Measurements from ENCODE around the gene VOPP1.
"Not testable (repeated sequence)": the region's sequence is repeated elsewhere in the genome, so short reads cannot be mapped to it uniquely, and the experiment has no call there.

The VOPP1 gene, protein sequence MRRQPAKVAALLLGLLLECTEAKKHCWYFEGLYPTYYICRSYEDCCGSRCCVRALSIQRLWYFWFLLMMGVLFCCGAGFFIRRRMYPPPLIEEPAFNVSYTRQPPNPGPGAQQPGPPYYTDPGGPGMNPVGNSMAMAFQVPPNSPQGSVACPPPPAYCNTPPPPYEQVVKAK

GRCh38 chr7:55572378-55573233 is at the start of gene VOPP1:
Gene VOPP1 (minus strand): TSS chr7:55572502. CDS start chr7:55572324, 178 bp downstream.
- no peak for DNase-seq

DNA sequence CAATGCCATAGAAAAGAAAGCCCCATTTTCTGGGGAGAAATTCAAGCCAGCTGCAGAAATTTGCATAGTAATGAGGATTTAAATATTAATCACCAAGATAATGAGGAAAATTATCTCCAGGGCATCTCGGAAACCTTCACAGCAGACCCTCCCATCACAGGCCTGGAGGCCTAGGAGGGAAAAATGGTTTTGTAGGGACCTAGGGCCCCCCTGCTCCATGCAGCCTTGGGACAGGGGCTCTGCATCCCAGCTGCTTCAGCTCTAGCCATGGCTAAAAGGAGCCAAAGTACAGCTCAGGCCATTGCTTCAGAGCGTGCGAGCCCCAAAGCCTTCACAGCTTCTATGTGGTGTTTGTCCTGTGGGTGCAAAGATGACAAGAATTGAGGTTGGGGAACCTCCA is 46.6 kb upstream of the VOPP1 start:
- DNase-seq = no peak

DNA sequence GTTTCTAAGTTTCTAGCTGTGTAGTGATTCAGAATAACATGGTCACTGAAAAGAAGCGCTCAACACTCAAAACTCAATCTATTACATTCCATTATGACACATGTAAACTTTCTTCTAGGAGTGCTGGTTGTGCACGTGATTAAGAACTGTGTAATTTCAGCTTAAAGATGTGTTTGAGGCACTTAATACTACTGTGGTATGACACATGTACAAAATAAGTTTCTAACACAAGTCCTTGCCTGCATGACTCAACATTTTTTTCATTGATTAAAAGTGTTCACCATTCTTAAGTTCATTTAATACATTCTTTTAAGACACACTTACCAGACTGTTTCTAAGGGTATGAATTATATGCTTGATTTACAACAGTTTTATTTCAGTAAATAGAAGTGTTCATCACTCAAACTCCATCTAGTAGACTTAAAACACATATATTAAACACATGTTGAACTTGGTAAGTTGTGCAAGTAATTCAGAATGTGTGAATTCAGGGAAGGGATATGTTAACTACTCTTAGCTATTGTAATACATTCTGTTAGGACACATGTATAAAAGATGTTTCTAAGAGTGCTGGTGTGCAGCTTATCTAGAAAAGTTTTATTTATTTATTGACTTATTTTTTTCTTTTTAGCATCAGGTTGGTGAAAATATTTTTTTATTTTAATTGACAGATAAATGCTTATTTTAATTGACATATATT is 42.2 kb upstream of the VOPP1 start:
- DNase-seq = not testable (repeated sequence)

GRCh38 chr7:55609726-55610125 is 37.4 kb upstream of the VOPP1 start:
- DNase-seq = not testable (repeated sequence)

- not testable (repeated sequence) for DNase-seq
Observed at GRCh38 chr7:55605661-55606060, 33.4 kb upstream of the VOPP1 start.

DNA sequence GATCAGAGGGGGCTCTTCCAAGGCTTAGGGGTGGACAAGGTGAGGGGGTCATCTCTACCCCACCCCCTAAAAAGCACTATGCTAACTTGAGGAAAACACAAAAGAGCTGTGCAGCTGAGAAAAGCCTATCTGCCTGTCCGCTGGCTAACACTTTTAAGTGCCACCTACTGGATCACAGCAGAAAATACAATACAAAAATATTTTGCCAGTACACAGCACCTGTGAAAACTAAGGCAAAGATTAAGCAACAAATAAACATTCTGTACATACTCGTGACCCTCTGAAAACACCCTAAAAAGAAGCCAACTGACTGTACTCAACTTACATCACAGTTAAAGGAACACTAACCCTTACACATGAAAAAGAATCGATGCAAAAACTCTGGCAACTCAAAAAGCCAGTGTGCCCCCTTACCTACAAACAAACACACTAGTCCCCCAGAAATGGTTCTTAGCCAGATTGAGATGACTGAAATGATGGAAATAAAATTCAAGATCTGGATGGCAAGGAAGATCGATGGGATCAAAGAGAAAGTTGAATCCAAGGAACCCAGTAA is 25.7 kb upstream of the VOPP1 start:
- not testable (repeated sequence) for DNase-seq

DNA sequence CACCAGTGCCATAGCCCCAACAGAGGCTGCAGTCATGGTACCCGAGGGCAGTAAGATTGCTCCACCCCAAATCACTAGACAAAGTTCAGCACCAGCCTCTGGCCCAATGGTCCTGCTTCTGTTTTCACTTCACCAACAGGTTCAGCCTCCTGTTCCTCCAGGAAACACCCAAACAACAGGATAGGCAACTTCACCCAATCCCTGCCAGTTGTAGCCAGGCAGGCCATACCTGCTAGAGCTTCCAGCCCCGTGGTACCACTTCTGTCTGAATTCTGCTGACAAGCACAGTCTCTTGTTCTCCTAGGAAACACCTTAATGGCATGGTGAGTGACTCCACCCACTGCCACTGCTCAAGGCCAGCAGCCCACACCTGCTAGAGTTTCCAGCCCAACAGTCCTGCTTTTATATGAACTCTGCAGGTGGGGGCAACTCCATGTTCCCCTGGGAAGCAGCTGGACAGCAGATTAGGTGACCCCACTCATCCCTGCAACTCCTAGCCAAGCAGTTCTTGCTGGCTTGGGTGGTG is 25.0 kb upstream of the VOPP1 start:
- not testable (repeated sequence) for DNase-seq

DNA sequence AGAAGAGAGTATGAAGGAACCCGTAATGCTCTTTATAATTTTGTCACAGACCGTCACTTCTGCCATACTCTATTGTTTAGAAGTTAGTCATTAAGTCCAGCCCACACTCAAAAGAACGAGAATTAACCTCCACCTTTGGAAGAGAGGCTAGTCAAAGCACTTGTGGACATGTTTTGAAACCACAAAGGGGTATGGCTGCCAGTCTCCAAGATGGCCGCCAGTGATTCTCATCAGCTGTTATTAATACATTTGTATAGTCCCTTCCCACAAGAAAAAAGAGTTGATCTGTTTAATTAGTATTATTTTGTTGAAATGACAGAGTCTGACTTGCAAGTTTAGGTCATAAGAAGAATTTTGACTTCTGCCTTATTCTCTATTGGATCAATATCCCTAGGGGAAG is 23.2 kb upstream of the VOPP1 start:
- DNase-seq = no peak

- no peak for DNase-seq
Observed at GRCh38 chr7:55594870-55595269, 22.6 kb upstream of the VOPP1 start.

DNA sequence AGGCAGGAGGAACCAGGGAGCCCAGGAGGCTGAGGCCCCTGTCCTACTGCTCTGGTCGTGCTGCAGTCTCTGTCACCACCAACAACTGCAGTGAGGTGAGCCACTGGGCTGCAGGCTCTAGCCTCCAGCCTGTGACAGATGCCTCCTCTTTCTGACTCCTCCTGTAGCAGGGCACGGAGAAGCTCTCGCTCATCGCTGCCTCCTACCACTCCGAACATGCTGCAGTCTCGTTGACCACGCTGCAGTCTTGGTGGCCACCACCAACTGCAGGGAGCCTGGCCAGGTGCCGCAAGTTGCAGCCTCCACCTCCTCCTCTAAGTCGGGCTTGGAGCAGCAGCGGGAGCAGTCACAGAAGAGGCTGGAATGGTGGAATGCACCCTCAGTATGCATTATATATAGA is 22.1 kb upstream of the VOPP1 start:
- DNase-seq = no peak

DNA sequence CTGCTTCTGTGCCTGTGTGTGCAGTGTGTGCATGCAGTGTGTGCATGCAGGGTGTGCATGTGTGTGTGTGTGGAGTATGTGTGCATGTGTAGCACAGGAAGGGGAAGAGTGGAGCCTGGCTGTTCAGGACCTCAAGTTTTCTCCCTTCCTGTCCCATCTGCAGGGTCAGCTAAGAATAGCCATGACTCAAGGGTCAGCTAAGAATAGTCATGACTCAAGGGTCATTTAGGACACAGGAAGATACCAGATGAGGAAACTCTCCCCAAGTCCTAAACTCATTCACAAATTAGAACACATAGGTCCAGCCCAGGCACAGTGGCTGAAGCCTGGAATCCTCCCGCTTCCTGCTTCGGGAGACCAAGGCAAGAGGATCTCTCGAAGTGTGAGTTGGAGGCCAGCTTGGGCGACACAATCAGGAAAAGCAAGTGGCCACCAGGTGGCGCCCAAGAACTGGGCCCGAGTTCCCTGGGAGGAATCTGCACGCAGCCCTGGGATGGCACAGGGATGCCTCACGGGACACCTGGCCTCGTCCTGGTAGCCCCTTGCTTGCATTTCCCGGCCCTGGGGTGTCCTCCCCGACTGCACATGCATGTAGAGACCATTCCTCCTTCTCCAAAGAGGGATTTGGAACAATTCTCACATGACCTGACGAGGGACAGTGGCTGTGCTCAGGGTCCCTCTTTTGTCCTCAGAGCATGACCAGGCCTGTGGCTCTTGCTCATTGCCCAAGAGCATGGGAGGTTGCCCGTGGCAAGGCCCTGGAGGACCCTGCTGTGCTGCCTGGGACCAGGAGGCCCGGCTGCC is 21.4 kb upstream of the VOPP1 start:
- no peak for DNase-seq

DNA sequence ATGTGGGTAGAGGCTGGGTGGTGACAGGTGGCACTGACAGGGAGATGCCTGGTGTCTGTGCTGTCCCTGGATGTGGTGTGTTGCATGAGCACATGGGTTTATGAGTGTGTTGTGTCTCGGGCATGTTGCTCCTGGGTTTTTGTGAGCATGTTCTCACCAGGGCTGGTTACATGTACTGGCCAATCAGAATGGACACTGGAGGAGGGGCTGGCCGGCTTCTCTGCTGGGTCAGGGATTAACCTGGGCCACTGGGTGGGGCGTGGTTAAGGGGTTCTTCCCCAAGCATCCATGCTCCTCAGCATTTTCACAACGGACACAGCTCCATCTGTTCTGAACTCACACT is 20.8 kb upstream of the VOPP1 start:
- DNase-seq = no peak

DNA sequence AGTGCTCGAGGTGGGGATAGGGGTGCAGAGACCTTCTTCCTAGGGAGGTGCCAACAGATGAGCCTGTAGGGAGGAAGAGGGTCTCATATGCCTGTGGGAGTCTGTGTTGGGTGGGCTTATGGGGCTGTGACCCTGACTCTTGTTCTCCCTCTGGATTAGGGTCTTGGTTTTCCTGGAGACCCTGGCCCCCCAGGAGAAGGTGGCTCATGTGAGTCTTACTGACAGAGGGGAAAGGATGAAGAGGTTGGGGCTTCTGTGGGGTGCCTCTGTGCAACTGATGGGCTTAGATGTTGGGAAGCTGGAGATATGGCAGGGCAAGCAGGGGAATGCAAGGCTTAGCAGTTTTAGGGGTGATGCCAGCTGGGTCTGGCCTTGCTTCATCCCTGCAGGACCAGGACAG is 20.2 kb upstream of the VOPP1 start:
- no peak for DNase-seq

GRCh38 chr7:55591282-55591931 is 19.1 kb upstream of the VOPP1 start:
- DNase-seq = no peak

GRCh38 chr7:55590517-55591281 is 18.4 kb upstream of the VOPP1 start:
- no peak for DNase-seq

- DNase-seq = no peak
Observed at GRCh38 chr7:55589905-55590304, 17.6 kb upstream of the VOPP1 start.

- no peak for DNase-seq
Observed at GRCh38 chr7:55588976-55589604, 16.8 kb upstream of the VOPP1 start.

DNA sequence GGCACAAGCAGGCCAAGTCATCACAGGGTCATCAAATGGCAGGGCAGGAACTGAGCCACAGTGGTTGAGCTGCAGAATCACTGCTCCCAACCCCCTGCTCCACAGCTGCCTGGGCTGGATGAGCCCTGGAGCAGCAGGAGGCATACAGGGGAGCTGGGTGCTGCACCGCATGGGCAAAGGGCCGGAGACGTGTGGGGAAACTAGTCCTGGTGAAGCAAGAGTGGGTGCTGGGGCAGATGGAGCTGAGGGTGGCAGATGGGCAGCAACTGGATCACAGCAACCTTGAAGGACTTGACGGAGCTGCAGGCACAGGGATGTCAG is 16.0 kb upstream of the VOPP1 start:
- no peak for DNase-seq

DNA sequence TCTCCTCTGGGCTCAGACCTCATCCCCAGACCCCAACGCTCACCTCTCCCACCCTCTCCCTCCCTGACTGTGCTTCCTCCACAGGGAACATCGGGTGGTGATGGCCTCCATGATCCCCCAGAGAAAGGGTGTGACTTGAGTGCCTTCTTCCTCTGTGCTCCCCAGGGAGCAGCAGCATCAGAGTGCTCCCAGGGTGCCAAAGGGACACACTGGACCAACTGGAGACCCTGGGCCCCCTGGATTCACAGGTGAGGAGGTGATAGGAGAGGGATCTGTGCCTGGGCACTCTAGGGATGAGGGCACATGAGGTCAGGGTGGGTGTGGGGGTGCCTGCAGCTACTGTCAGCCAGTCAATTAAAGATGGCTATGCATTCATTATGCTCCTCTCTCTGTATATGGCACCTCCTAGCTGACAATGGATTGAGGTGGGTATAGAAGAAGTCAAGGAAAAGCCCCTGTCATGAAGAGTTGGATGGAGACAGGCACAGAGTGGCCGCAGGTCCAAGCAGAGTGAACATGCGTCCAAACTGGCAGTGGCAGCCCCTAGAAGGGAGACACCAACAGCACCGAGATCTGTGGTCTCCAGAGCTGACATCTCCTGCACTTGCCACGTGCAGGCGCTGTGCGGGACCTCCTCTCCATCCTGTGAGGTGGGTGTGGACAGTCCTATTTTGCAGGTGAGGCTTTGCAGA is 15.5 kb upstream of the VOPP1 start:
- DNase-seq = no peak

DNA sequence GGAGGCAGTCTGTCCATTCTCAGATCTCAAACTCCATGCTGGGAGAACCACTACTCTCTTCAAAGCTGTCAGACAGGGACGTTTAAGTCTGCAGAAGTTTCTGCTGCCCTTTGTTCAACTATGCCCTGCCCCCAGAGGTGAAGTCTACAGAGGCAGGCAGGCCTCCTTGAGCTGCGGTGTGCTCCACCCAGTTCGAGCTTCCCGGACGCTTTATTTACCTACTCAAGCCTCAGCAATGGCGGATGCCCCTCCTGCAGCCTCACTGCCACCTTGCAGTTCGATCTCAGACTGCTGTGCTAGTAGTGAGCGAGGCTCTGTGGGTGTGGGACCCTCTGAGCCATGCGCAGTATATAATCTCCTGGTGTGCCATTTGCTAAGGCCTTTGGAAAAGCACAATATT is 10.4 kb upstream of the VOPP1 start:
- not testable (repeated sequence) for DNase-seq

Measured in DMS 273 treated with DMSO at 0.1 percent for 48 hours (cell line).